ENCODE measurements around the gene PYGB.
A peak's percentile ranks its signal among the peaks of the same experiment; 100 is the strongest.
"Not testable (repeated sequence)": the region's sequence is repeated elsewhere in the genome, so short reads cannot be mapped to it uniquely, and the experiment has no call there.

PYGB gene

GRCh38 chr20:25296094-25297093, 48.5 kb downstream of the PYGB start:
- DNase-seq, result no peak

- no peak for DNase-seq
Measured at GRCh38 chr20:25297141-25297905, 49.4 kb downstream of the PYGB start.

GRCh38 chr20:25299806-25300205, 51.9 kb downstream of the PYGB start:
- DNase-seq, result no peak

GRCh38 chr20:25300496-25301170, 52.7 kb downstream of the PYGB start:
- DNase-seq, result no peak

- DNase-seq, result no peak
Measured at GRCh38 chr20:25301357-25301920, 53.6 kb downstream of the PYGB start.

GRCh38 chr20:25302596-25302995, 54.7 kb downstream of the PYGB start:
- no peak for DNase-seq

GRCh38 chr20:25303292-25304024, 55.6 kb downstream of the PYGB start:
- no peak for DNase-seq

GRCh38 chr20:25304025-25304549, 56.2 kb downstream of the PYGB start:
- no peak for DNase-seq

- DNase-seq, result no peak
Measured at GRCh38 chr20:25306991-25307903, 59.4 kb downstream of the PYGB start.

- no peak for DNase-seq
Measured at GRCh38 chr20:25308083-25308491, 60.2 kb downstream of the PYGB start.

GRCh38 chr20:25308671-25309394, 60.9 kb downstream of the PYGB start:
- no peak for DNase-seq

- DNase-seq, result no peak
Measured at GRCh38 chr20:25309395-25310267, 61.7 kb downstream of the PYGB start.

GRCh38 chr20:25310268-25310920, 62.5 kb downstream of the PYGB start:
- peak; percentile 16 for DNase-seq

- no peak for DNase-seq
Measured at GRCh38 chr20:25310921-25311728, 63.2 kb downstream of the PYGB start.

GRCh38 chr20:25312716-25313115, 64.8 kb downstream of the PYGB start:
- not testable (repeated sequence) for DNase-seq

- no peak for DNase-seq
Measured at GRCh38 chr20:25313593-25313992, 65.7 kb downstream of the PYGB start.
